Uterus (tissue), 4 donors: ENCODE results near the gene CAVIN3. TPM values are rescaled to one million over a fixed set of nuclear protein-coding genes. Genes with fewer than 3 reads are reported as not detected.

Experiments
- DNase-seq, 2 donors: peaks; one replicate each; pipeline ENCODE4 v3.0.0-alpha.2; 2019 to 2020
- H3K27ac ChIP-seq, 2 donors: fragments of 200-600 bp; sonication (generic); 1 replicate in 1 of 2; 2 replicates in 1 of 2; pipeline ENCODE4 v1.5.1; 2016 to 2018
- H3K27me3 ChIP-seq, 2 donors: fragments of 200-600 bp; sonication (generic); one replicate each; pipeline ENCODE4 v1.5.1; 2018 to 2019; ENCODE audit warnings: control low read depth in 1 of 2
- H3K36me3 ChIP-seq, 2 donors: fragments of 200-600 bp; sonication (generic); one replicate each; pipeline ENCODE4 v1.5.1; 2019; ENCODE audit warnings: control low read depth in 1 of 2
- H3K4me1 ChIP-seq, 2 donors: fragments of 200-600 bp; sonication (generic); one replicate each; pipeline ENCODE4 v1.5.1; 2018 to 2019; ENCODE audit warnings: control low read depth in 1 of 2
- H3K4me3 ChIP-seq, 2 donors: fragments of 200-600 bp; sonication (generic); 1 replicate in 1 of 2; 2 replicates in 1 of 2; pipeline ENCODE4 v1.5.1; 2018 to 2019; ENCODE audit warnings: mild to moderate bottlenecking in 1 of 2
- H3K9me3 ChIP-seq, 2 donors: fragments of 200-600 bp; sonication (generic); one replicate each; pipeline ENCODE4 v1.5.1; 2019; ENCODE audit warnings: control low read depth in 1 of 2
- CTCF ChIP-seq, 4 experiments: fragments of 200-600 bp in 2 of 4; fragments of 450-650 bp in 2 of 4; sonication (generic) in 2 of 4; IDR thresholded peaks; one replicate each; pipeline ENCODE4 v1.5.1; 2016 to 2019; ENCODE audit warnings: antibody characterized with exemption in 4 of 4, mild to moderate bottlenecking in 2 of 4, moderate library complexity in 1 of 4
- POLR2A ChIP-seq, 2 donors: fragments of 450-650 bp; IDR thresholded peaks; one replicate each; pipeline ENCODE4 v1.6.1; 2016; ENCODE audit warnings: antibody characterized with exemption in 2 of 2, mild to moderate bottlenecking in 1 of 2, moderate library complexity in 1 of 2
- intact Hi-C: fragments of 100-400 bp; cut with DNase I; formaldehyde crosslinking; loops from one replicate; pipeline ENCODE4 v1.15.1; 2023; ENCODE audit warnings: low total_unique reads
- total RNA-seq, 4 donors: library from RNA; depleted of rRNA in 3 of 4; stranded (reverse); fragments of >200 nt in 3 of 4; gene quantifications; one replicate each; pipeline versions ENCODE4 v1.1.0 to v1.2.4, GENCODE V29; 2014 to 2023
- donor health status: DM: yes; HTN: yes; CAD: no.

The CAVIN3 gene
- total RNA-seq, 4 donors from 2014 or later, result 78.8 to 388 (median 107) TPM

- Histone ChIP-seq H3K9me3 (no peaks in the 10 kb centered on the region), H3K27ac (no peak overlapping the region), H3K27me3 (no peaks in the 10 kb centered on the region), H3K4me3 (no peak overlapping the region), H3K36me3 (no peaks in the 10 kb centered on the region), H3K4me1 (peaks cover 0 to 6% of the 10 kb centered on the region in 2 donors)
- TF ChIP-seq CTCF (IDR thresholded peaks at IDR 0.05), result no peak
- TF ChIP-seq POLR2A (IDR thresholded peaks at IDR 0.05), result no peak
- intact Hi-C loops, result no loop called here
- DNase-seq, result no peak
Measured at GRCh38 chr11:6360183-6360582, 39.9 kb upstream of the CAVIN3 start.

GRCh38 chr11:6357222-6357621 lies 36.9 kb upstream of the CAVIN3 start:
- Histone ChIP-seq H3K27ac (peak overlapping the region; percentile 55 to 76), H3K27me3 (no peaks in the 10 kb centered on the region), H3K4me3 (no peak overlapping the region), H3K4me1 (peaks cover 0 to 6% of the 10 kb centered on the region in 2 donors), H3K9me3 (no peaks in the 10 kb centered on the region), H3K36me3 (no peaks in the 10 kb centered on the region)
- TF ChIP-seq POLR2A (IDR thresholded peaks at IDR 0.05) (no peak), CTCF (IDR thresholded peaks at IDR 0.05) (no peak)
- DNase-seq, result peak; percentile 87 to 90
- intact Hi-C loops, result loop anchor here (5.0 to 10.0 kb wide), 2 partner anchors 40 to 332 kb away; no protein-coding TSS in a partner anchor

- Histone ChIP-seq H3K27ac (peak overlapping the region; percentile 55 to 76), H3K4me1 (peaks cover 0 to 6% of the 10 kb centered on the region in 2 donors)
Measured at GRCh38 chr11:6356503-6357055, 36.3 kb upstream of the CAVIN3 start.

GRCh38 chr11:6354651-6355485 lies 34.6 kb upstream of the CAVIN3 start:
- Histone ChIP-seq H3K9me3 (no peaks in the 10 kb centered on the region), H3K27me3 (no peaks in the 10 kb centered on the region), H3K27ac (no peak overlapping the region), H3K4me3 (no peak overlapping the region), H3K4me1 (peaks cover 0 to 6% of the 10 kb centered on the region in 2 donors), H3K36me3 (no peaks in the 10 kb centered on the region)
- TF ChIP-seq POLR2A (IDR thresholded peaks at IDR 0.05), result no peak
- no peak for TF ChIP-seq CTCF (IDR thresholded peaks at IDR 0.05)
- DNase-seq, result no peak
- intact Hi-C loops, result loop anchor here (5.0 to 10.0 kb wide), 2 partner anchors 38 to 330 kb away; no protein-coding TSS in a partner anchor

More at GRCh38 chr11:6356503-6357055, 36.3 kb upstream of the CAVIN3 start:
- Histone ChIP-seq H3K4me3 (no peak overlapping the region), H3K9me3 (no peaks in the 10 kb centered on the region), H3K36me3 (no peaks in the 10 kb centered on the region), H3K27me3 (no peaks in the 10 kb centered on the region)
- DNase-seq, result peak in 1 of 2 donors; percentile 28
- TF ChIP-seq CTCF (IDR thresholded peaks at IDR 0.05) (no peak), POLR2A (IDR thresholded peaks at IDR 0.05) (no peak)
- intact Hi-C loops, result loop anchor here (5.0 to 10.0 kb wide), 2 partner anchors 39 to 332 kb away; no protein-coding TSS in a partner anchor
